Large intestine (tissue), 3 donors: ENCODE data around the gene FRMD5. TPM values are rescaled to one million over a fixed set of nuclear protein-coding genes. Genes with fewer than 3 reads are reported as not detected.

ENCODE experiments used
- DNase-seq, 2 donors: peaks; one replicate each; pipeline versions ENCODE4 v3.0.0 to v3.0.0-alpha.2; 2013
- H3K27ac ChIP-seq: one replicate; pipeline ENCODE4 v1.5.1; 2013; ENCODE audit warnings: low read length
- H3K27me3 ChIP-seq: 2 replicates; pipeline ENCODE4 v1.6.1; 2013; ENCODE audit warnings: low read length; ENCODE audit not compliant: control insufficient read depth, insufficient read depth
- H3K36me3 ChIP-seq: 2 replicates; pipeline ENCODE4 v1.6.1; 2013; ENCODE audit warnings: low read length; ENCODE audit not compliant: control insufficient read depth, insufficient read depth
- H3K4me1 ChIP-seq: one replicate; pipeline ENCODE4 v1.6.1; 2013; ENCODE audit warnings: low read length; ENCODE audit not compliant: control insufficient read depth, insufficient read depth
- H3K4me3 ChIP-seq: one replicate; pipeline ENCODE4 v1.5.1; 2013; ENCODE audit warnings: low read length
- H3K9me3 ChIP-seq: one replicate; pipeline ENCODE4 v1.6.1; 2013; ENCODE audit warnings: mild to moderate bottlenecking, low read depth, low read length, moderate library complexity; ENCODE audit not compliant: control insufficient read depth
- whole genome bisulfite sequencing: methylation state at CpG from one replicate; pipeline ENCODE4 v1.1.5; 2013; ENCODE audit warnings: low lambda C conversion rate; ENCODE audit not compliant: insufficient coverage; 5-methylcytosine and 5-hydroxymethylcytosine counted together
- polyA plus RNA-seq: library from polyadenylated mRNA; unstranded; fragments of 120-200 nt; gene quantifications from one replicate; pipeline ENCODE4 v1.2.1, GENCODE V29; 2013

The FRMD5 gene
- polyA plus RNA-seq, 1 donor, result 1.7 TPM

DNA sequence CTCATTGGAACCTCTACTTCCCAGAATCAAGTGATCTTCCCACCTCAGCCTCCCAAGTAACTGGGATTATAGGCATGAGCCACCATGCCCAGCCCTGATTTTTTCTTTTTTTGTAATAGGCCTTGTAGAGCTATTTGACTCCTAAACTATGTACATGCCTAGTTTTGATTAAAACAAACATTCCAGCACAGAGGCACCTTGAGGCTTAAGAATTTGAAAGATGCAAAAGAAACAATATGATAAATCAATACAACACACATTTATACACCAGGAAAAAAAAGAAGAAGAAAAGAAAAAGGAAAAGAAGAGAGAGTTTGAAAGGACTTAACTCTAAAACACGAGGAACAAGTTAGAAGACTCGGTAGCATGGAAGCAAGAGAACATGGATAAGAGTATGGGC, 13.9 kb upstream of the FRMD5 start:
- no peak for DNase-seq
- Histone ChIP-seq H3K36me3 (no peaks in the 10 kb centered on the region), H3K9me3 (no peaks in the 10 kb centered on the region), H3K27ac (no peak overlapping the region), H3K27me3 (peaks cover 5% of the 10 kb centered on the region), H3K4me1 (no peaks in the 10 kb centered on the region), H3K4me3 (no peak overlapping the region)
- WGBS, result 100% methylated on average over 1 of the region's 2 CpGs

- Histone ChIP-seq H3K4me3 (no peak overlapping the region), H3K27ac (no peak overlapping the region), H3K9me3 (no peaks in the 10 kb centered on the region), H3K27me3 (peaks cover 5% of the 10 kb centered on the region), H3K36me3 (no peaks in the 10 kb centered on the region), H3K4me1 (no peaks in the 10 kb centered on the region)
- no peak for DNase-seq
- WGBS, result 100% methylated on average over 1 of the region's 2 CpGs
Measured at GRCh38 chr15:44207643-44208042, 12.6 kb upstream of the FRMD5 start.

DNA sequence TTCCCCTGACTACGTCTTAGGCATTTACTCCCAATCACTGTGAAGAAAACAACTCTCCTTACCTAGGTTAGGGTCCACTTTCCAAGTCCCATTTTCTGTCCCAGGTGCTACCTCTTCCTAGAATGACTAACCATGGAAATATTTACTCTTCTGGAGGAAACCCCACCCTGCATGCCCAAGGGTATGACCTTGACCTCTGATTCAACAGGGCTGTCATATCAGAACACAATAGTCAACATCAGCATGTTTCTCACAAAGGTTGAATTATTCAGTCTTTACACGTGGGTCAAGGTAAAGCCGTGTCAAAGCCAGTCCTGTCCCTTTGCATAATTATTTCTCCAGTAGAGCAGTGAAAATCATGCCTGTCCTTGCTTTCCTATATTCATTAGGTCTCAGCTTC, 4.3 kb upstream of the FRMD5 start:
- WGBS, result no CpG with 5 or more reads among the region's 3 CpGs
- no peak for DNase-seq

GRCh38 chr15:44194323-44195150, 534 bp downstream of the FRMD5 start:
- peak; percentile 39 to 77 for DNase-seq
- Histone ChIP-seq H3K4me1 (peaks cover 8% of the 10 kb centered on the region), H3K27ac (peak overlapping the region; percentile 16), H3K9me3 (no peaks in the 10 kb centered on the region), H3K27me3 (peaks cover 31% of the 10 kb centered on the region), H3K36me3 (no peaks in the 10 kb centered on the region), H3K4me3 (peak overlapping the region; percentile 45)
- WGBS, result no CpG with 5 or more reads among the region's 74 CpGs

More for the DNA sequence above, 4.3 kb upstream of the FRMD5 start:
- Histone ChIP-seq H3K4me3 (no peak overlapping the region), H3K27me3 (peaks cover 12% of the 10 kb centered on the region), H3K36me3 (no peaks in the 10 kb centered on the region), H3K9me3 (no peaks in the 10 kb centered on the region), H3K4me1 (no peaks in the 10 kb centered on the region), H3K27ac (no peak overlapping the region)

- H3K27me3 ChIP-seq, result peaks cover 31% of the 10 kb centered on the region
- no peaks in the 10 kb centered on the region for H3K36me3 ChIP-seq
- DNase-seq, result peak; percentile 1 to 5
- WGBS, result no CpG with 5 or more reads among the region's 20 CpGs
- peaks cover 8% of the 10 kb centered on the region for H3K4me1 ChIP-seq
- peak overlapping the region; percentile 41 for H3K4me3 ChIP-seq
- peak overlapping the region; percentile 16 for H3K27ac ChIP-seq
- no peaks in the 10 kb centered on the region for H3K9me3 ChIP-seq
Measured at GRCh38 chr15:44193651-44194322, 1.3 kb downstream of the FRMD5 start.

- Histone ChIP-seq H3K27ac (no peak overlapping the region), H3K36me3 (no peaks in the 10 kb centered on the region), H3K9me3 (no peaks in the 10 kb centered on the region), H3K27me3 (peaks cover 15% of the 10 kb centered on the region), H3K4me1 (peaks cover 5% of the 10 kb centered on the region), H3K4me3 (no peak overlapping the region)
- WGBS, result no CpG with 5 or more reads among the region's 4 CpGs
- peak in 1 of 2 donors; percentile 0 for DNase-seq
Measured at GRCh38 chr15:44188795-44189194, 6.3 kb downstream of the FRMD5 start.

DNA sequence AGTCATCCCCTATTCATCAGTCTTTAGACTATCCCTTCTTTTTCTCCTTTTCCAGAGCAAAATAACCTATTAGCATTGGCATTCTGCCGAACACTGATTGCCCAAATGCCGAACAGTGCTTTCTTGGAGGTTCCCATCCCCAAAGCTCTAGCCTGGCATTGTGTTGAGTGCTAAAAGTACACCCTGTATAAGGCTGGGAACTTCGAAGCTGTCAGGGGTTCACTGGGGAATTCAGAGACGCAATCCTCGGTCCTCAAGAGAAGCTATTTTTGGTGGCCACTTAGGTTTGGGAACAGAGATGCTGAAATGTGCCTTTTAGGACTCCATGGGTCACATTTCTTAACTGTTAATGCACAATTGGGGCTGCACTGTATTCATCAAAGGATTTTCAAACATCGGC, 8.4 kb downstream of the FRMD5 start:
- WGBS, result 100% methylated on average over 1 of the region's 6 CpGs
- no peak for DNase-seq
- Histone ChIP-seq H3K27ac (no peak overlapping the region), H3K36me3 (no peaks in the 10 kb centered on the region), H3K27me3 (peaks cover 10% of the 10 kb centered on the region), H3K4me3 (no peak overlapping the region), H3K4me1 (no peaks in the 10 kb centered on the region), H3K9me3 (no peaks in the 10 kb centered on the region)

DNA sequence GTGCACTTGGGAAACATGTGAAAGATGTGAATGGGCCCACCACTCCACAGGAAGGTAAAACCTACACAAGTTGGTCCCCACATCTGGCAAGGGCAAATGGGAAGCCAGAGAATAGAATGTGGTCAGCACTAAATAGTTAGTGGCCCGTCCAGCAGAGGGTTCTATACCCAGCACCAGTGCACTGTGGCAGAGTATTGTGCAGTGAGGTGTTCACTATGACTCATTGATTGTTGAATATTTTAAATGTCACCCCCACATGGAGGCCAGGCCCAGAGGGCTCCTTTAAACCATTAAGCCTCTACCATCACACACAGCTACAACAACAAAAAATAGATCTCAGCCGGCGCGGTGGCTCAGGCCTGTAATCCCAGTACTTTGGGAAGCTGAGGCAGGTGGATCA, 11.7 kb downstream of the FRMD5 start:
- Histone ChIP-seq H3K27me3 (no peaks in the 10 kb centered on the region), H3K9me3 (no peaks in the 10 kb centered on the region), H3K4me1 (no peaks in the 10 kb centered on the region), H3K36me3 (no peaks in the 10 kb centered on the region), H3K27ac (no peak overlapping the region), H3K4me3 (no peak overlapping the region)
- no peak for DNase-seq
- WGBS, result no CpG with 5 or more reads among the region's 4 CpGs

GRCh38 chr15:44181410-44181809, 13.7 kb downstream of the FRMD5 start:
- H3K4me1 ChIP-seq, result no peaks in the 10 kb centered on the region
- DNase-seq, result no peak
- H3K9me3 ChIP-seq, result no peaks in the 10 kb centered on the region
- H3K36me3 ChIP-seq, result no peaks in the 10 kb centered on the region
- no peaks in the 10 kb centered on the region for H3K27me3 ChIP-seq
- no peak overlapping the region for H3K4me3 ChIP-seq
- no peak overlapping the region for H3K27ac ChIP-seq
- WGBS, result no CpG with 5 or more reads among the region's 2 CpGs

DNA sequence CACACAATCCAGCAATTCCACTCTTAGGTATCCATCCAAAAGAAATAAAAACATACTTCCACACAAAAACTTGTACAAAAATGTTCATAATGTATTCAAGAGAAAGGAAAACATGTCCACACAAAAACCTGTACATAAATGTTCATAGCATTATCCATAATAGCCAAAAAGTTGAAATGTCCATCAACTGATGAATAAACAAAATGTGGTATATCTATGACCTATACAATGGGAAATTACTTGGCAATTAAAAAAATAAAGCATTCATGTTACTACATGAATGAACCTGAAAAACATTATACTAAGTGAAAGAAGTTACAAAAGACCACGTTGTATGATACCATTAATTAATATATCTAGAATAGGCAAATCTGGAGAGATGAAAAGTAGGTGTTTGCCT, 17.9 kb downstream of the FRMD5 start:
- DNase-seq, result no peak
- no peaks in the 10 kb centered on the region for H3K27me3 ChIP-seq
- no peaks in the 10 kb centered on the region for H3K4me1 ChIP-seq
- H3K4me3 ChIP-seq, result no peak overlapping the region
- 88% methylated on average over 1 of the region's 1 CpG for WGBS
- H3K9me3 ChIP-seq, result no peaks in the 10 kb centered on the region
- no peaks in the 10 kb centered on the region for H3K36me3 ChIP-seq
- no peak overlapping the region for H3K27ac ChIP-seq
